GM18867 (cell line): ENCODE data around the gene DNAH14.
"Not testable (repeated sequence)": the region's sequence is repeated elsewhere in the genome, so short reads cannot be mapped to it uniquely, and the experiment has no call there.

Source experiments
- ATAC-seq: cut with Tn5 transposase; IDR thresholded peaks from one replicate; pipeline ENCODE4 v1.9.1; 2021; ENCODE audit warnings: mild to moderate bottlenecking, moderate library complexity; ENCODE audit not compliant: unreplicated experiment

DNAH14 gene

DNA sequence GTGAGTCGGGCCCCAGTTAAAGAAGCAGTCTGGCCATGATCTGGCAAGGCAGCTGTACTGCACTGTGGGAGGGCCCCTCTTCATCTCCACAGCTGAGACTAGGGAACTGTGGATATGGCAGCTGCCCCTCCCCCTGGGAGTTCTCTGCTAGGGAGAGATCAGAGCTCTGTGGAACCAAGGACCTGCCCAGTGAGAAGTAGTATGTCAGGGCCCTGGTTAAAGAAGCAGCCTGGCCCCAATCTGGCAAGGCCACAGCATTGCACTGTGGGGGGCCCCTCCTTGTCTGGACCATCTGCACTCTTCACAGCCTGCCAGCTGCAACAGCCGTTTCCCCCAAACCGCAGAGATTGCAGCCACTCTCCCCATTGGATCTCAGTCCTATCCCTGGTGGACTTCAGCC lies 208.5 kb downstream of the DNAH14 start:
- no peak for ATAC-seq

- ATAC-seq: no peak
These were observed 213.5 kb downstream of the DNAH14 start for GRCh38 chr1:225143001-225143400.

GRCh38 chr1:225146478-225146877 lies 217.0 kb downstream of the DNAH14 start:
- ATAC-seq: no peak

- ATAC-seq: not testable (repeated sequence)
These were observed 218.3 kb downstream of the DNAH14 start for GRCh38 chr1:225147791-225148190.

- no peak for ATAC-seq
These were observed 222.6 kb downstream of the DNAH14 start for GRCh38 chr1:225152061-225152460.

- ATAC-seq: no peak
These were observed 226.1 kb downstream of the DNAH14 start for GRCh38 chr1:225155555-225155954.

- no peak for ATAC-seq
These were observed 226.8 kb downstream of the DNAH14 start for GRCh38 chr1:225156254-225156653.

GRCh38 chr1:225158291-225158690 lies 228.8 kb downstream of the DNAH14 start:
- no peak for ATAC-seq

- no peak for ATAC-seq
These were observed 230.3 kb downstream of the DNAH14 start for GRCh38 chr1:225159793-225160192.

DNA sequence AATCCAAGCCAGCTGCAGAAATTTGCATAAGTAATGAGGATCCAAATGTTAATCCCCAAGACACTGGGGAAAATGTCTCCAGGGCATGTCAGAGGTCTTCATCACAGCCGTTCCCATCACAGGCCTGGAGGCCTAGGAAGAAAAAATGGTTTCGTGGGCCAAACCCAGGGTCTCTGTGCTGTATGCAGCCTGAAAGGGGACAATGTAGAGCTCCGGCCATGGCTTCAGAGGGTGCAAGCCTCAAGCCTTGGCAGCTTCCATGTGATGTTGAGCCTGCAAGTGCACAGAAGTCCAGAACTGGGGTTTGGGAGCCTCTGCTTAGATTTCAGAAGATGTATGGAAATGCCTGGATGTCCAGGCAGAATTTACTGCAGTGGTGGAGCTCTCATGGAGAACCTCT lies 247.9 kb downstream of the DNAH14 start:
- ATAC-seq: not testable (repeated sequence)

DNA sequence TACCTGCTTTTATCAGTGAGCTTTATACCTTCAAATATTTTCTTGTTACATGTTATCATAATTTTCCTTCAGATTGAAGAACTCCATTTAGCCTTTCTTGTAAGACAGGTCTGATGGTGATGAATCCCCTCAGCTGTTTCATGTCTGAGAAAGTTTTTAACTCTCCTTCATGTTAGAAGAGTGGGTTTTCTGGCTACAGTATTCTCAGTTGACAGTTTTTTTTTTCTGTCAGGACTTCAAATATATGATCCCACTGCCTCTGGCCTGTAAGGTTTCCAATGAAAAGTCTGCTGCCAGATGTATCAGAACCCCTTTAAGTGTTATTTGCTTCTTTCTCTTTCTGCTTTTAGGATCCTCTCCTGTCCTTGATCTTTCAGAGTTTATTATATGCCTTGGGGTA lies 250.2 kb downstream of the DNAH14 start:
- no peak for ATAC-seq

DNA sequence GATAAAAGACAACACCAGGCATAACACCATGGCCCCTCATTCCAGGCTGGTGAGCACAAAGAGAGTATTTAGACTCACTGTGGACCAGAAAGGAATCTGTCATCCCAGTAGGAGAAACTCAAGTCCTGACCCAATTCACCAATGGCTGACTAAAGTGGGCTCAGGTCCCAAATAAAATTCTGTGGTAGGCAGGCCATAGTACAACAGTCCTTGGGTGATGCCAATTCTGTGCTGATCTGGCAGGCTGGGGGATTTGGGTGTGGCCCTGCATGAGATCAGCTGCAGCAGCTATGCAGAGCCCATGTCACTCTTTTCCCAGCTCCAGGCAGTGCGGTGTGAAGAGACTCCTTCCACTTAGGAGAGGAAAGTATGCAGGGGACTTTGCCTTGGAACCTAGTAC lies 253.2 kb downstream of the DNAH14 start:
- ATAC-seq: no peak

GRCh38 chr1:225191199-225191753 lies 261.8 kb downstream of the DNAH14 start:
- ATAC-seq: no peak

- no peak for ATAC-seq
These were observed 272.0 kb downstream of the DNAH14 start for GRCh38 chr1:225201447-225201846.

DNA sequence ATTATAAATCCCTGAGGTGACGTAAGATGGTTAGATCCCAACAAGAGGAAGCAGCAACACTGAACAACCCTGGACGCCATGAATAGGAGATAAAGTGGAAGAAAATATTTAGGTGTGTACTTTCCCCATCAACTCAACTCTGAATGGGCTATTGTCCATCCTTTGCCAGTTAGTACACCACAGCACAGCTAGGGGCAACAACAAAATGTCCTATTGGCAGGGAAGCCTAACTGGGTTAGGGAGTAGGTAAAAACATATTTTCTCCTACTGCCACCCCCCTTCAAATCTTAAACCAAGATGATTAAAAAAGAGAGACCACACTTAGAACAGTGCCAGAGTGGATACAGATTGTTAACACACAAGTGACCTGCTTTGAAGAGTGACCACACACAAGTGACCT lies 278.3 kb downstream of the DNAH14 start:
- no peak for ATAC-seq

GRCh38 chr1:225209153-225209552 lies 279.7 kb downstream of the DNAH14 start:
- no peak for ATAC-seq

GRCh38 chr1:225210180-225210579 lies 280.7 kb downstream of the DNAH14 start:
- not testable (repeated sequence) for ATAC-seq

DNA sequence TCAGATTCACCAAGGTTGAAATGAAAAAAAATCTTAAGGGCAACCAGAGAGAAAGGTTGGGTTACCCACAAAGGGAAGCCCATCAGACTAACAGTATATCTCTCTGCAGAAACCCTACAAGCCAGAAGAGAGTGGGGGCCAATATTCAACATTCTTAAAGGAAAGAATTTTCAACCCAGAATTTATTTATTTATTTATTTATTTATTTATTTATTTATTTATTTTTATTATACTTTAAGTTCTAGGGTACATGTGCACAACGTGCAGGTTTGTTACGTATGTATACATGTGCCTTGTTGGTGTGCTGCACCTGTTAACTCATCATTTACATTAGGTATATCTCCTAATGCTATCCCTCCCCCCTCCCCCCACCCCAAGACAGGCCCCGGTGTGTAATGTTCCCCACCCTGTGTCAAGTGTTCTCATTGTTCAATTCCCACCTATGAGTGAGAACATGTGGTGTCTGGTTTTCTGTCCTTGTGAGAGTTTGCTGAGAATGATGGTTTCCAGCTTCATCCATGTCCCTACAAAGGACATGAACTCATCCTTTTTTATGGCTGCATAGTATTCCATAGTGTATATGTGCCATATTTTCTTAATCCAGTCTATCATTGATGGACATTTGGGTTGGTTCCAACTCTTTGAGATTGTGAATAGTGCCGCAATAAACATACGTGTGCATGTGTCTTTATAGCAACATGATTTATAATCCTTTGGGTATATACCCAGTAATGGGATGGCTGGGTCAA lies 282.4 kb downstream of the DNAH14 start:
- not testable (repeated sequence) for ATAC-seq

DNA sequence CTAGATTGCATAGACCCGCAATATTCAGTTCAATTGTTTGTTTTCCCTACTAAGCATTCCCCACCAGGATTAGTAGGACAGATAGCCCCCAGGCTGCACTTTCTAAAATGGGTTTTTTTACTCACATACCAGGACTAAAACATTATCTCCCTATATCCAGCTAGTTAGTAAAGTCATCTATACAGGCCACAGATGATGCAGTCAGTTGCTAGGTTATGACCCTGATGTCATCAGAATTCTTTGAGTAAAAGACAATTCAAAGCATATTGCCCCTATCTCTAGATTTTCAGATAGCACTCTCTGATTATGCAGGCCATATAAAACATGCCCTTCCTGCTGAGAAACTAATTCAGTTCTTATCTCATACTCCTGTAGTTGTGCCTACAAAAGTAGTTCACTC lies 294.8 kb downstream of the DNAH14 start:
- ATAC-seq: no peak

GRCh38 chr1:225225681-225226080 lies 296.2 kb downstream of the DNAH14 start:
- no peak for ATAC-seq

DNA sequence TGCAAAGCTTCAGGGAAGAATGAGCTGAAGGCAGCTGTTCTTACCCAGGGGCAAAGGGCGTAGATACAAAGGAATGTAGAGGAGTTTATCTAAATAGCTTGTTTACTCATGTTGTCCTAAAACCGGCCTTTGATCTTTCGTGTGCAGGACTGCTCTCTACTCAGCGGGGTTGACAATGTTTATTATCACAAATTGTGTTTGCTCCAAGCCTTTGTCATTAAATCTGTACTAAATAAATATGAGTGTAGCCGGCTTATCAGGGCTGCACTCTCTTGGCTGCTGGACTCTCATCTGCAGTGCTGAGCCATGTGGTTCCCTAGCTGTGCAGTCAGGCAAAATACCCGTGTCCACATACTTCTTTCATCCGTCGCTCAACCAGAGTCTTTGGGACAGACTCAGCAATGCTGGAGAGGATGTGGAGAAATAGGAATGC lies 299.4 kb downstream of the DNAH14 start:
- no peak for ATAC-seq

DNA sequence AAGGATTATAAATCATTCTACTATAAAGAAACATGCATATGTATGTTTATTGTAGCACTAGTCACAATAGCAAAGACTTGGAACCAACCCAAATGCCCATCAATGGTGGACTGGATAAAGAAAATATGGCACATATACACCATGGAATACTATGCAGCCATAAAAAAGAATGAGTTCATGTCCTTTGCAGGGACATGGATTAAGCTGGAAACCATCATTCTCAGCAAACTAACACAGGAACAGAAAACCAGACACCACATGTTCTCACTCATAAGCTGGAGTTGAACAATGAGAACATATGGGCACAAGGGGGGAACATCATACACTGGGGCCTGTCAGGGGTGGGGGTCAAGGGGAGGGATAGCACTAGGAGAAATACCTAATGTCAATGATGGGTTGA lies 300.0 kb downstream of the DNAH14 start:
- ATAC-seq: not testable (repeated sequence)

- no peak for ATAC-seq
These were observed 301.0 kb downstream of the DNAH14 start for GRCh38 chr1:225230483-225230882.
